Breast epithelium (tissue), 3 donors: Measurements from ENCODE around the gene ATG2A.

Experiments
- CTCF ChIP-seq, 3 donors: fragments of 450-650 bp; IDR thresholded peaks; one replicate each; pipeline ENCODE4 v1.5.1; 2016 to 2017; ENCODE audit warnings: antibody characterized with exemption in 3 of 3, mild to moderate bottlenecking in 3 of 3, moderate library complexity in 3 of 3
- POLR2A ChIP-seq: fragments of 450-650 bp; IDR thresholded peaks from one replicate; pipeline ENCODE4 v1.6.1; 2016; ENCODE audit warnings: antibody characterized with exemption, mild to moderate bottlenecking, moderate library complexity
- POLR2AphosphoS5 ChIP-seq, 3 donors: sonication (generic); formaldehyde crosslinking; IDR thresholded peaks; one replicate each; pipeline ENCODE4 v1.6.1; 2017; ENCODE audit warnings: antibody characterized with exemption in 3 of 3

GRCh38 chr11:64891215-64891848 is 25.7 kb downstream of the ATG2A start:
- no peak for TF ChIP-seq CTCF (IDR thresholded peaks at IDR 0.05)
- TF ChIP-seq POLR2AphosphoS5 (IDR thresholded peaks at IDR 0.05), result no peak
- no peak for TF ChIP-seq POLR2A
